ENCODE results near the gene BAIAP2L2.
"Not testable (repeated sequence)": the region's sequence is repeated elsewhere in the genome, so short reads cannot be mapped to it uniquely, and the experiment has no call there.

BAIAP2L2 gene, protein sequence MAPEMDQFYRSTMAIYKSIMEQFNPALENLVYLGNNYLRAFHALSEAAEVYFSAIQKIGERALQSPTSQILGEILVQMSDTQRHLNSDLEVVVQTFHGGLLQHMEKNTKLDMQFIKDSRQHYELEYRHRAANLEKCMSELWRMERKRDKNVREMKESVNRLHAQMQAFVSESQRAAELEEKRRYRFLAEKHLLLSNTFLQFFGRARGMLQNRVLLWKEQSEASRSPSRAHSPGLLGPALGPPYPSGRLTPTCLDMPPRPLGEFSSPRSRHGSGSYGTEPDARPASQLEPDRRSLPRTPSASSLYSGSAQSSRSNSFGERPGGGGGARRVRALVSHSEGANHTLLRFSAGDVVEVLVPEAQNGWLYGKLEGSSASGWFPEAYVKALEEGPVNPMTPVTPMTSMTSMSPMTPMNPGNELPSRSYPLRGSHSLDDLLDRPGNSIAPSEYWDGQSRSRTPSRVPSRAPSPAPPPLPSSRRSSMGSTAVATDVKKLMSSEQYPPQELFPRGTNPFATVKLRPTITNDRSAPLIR

DNA sequence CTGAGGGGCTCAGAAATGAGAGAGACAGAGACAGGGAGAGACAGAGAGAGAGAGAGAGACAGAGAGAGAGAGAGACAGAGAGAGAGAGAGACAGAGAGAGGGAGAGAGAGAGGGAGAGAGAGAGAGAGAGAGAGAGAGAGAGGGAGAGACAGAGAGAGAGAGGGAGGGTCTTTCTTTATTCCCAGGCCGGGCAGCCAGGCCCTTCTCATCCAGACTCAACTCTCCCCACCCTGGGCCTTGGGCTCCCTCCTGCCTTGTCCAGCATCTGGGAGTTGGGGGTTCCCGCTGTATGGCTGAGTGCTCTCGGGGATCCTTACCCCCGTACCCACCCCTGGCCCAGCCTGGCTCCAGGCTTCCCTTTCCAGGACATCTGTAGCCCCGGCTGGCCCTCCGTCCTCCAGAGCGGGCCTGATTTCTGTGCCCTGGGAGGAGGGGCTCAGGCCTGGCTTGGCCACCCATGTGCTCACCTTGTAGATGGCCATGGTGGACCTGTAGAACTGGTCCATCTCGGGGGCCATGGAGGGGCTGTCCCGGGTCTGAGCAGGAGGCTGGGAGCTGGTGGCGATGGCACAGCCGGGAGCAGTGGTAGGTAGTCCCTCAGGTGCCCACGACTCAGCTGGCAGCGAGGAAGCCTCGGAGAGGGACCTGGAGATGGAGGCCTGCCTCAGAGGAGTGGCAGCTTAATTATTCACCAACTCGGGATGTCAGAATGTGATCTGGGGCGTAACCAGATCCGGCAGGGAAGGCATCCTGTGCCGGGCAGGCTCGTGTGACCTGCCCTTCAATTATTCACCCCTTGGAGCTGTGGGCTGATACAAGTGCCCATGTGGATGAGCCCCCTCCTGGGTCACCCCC is at the start of gene BAIAP2L2:
TSS of gene BAIAP2L2 (minus strand) at position 677 of the 855 bp plus-strand sequence. CDS start at position 518, 159 bp downstream.
- DNase-seq, result no peak

DNA sequence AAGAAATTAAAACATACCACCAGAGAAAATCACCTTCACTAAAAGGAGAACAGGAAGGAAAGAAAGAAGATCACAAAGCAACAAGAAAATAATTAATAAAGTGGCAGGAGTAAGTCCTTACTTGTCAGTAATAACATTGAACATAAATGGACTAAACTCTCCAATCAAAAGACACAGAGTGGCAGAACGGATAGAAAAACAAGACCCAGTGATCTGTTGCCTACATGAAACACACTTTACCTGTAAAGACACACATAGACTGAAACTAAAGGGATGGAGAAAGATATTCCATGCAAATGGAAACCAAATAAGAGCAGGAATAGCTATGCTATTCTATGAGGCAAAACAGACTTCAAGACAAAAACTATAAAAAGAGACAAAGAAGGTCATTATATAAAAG is 45.2 kb upstream of the BAIAP2L2 start:
- no peak for DNase-seq

DNA sequence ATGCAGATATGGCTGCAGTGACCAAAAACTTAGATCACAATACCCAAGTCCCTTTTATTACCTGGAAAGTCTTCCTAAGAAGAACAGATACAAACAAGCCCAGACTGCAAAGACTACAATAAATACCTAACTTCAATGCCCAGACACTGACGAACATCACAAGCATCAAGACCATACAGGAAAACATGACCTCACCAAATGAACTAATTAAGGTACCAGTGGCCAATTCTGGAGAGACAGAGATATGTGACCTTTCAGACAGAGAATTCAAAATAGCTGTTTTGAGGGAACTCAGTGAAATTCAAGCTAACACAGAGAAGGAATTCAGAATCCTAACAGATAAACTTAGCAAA is 44.1 kb upstream of the BAIAP2L2 start:
- DNase-seq, result not testable (repeated sequence)

DNA sequence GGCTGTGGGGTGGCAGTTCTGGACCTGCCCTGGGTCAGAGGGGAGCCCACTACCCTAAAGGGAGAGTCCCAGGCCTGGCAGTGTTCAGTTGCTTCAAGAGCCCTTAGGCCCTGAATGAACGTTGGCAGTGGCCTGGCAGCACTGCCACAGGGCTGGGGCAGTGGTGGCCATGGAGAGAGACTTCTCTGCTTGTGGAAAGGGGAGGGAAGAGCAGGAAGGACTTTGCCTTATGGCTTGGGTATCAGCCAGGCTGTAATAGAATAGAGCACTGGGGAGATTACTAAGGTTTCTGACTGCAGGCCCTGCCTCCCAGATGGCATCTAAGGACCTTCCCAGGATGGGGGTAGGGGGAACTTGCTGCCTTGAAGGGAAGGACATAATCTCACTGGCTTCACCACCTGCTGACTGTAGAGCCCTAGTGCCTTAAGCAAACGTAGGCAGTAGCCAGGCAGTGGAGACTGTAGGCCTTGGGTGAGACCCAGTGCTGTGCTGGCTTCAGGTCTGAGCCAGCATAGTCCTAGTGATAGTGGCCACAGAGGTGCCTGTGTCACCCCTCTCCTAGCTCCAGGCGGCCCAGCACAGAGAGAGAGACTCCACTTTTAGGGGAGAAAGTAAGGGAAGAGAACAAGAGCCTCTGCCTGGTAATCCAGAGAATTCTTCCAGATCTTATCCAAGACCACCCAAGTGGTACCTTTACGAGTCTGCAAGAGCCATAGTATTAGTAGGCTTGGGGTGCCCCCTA is 43.5 kb upstream of the BAIAP2L2 start:
- peak; percentile 1 for DNase-seq

DNA sequence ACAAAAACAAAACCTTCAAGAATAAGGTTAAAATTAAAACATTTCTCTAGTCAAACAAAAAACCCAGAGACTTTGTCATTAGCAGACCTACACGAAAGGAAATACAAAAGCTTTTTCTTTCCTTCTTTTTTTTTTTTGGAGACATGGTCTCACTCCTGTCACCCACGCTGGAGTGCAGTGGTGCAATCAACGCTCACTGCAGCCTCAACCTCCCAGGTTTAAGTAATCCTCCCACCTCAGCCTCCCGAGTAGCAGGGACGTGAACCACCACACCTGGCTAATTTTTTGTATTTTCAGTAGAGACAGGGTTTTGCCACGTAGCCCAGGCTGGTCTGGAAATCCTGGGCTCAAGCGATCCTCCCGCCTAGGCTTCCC is 40.6 kb upstream of the BAIAP2L2 start:
- DNase-seq, result no peak

DNA sequence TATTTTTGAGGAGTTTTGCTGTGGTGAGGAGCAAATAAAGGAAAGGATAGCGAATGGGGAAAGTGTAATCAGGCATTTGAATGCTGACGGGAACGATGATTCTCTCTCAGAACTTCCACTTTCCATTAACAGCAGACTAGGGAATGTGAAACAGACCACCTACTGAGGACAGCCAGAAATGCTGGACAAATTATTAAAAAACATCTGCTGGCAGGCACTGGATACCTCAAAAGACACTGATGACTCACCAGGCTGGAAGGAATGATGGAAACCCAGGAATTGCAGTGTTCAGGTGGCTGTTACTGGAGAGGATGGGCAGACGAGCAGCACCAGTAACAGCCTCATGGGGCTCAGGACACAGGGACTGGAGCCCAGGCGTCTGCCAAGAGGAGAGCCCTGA is 37.8 kb upstream of the BAIAP2L2 start:
- no peak for DNase-seq

DNA sequence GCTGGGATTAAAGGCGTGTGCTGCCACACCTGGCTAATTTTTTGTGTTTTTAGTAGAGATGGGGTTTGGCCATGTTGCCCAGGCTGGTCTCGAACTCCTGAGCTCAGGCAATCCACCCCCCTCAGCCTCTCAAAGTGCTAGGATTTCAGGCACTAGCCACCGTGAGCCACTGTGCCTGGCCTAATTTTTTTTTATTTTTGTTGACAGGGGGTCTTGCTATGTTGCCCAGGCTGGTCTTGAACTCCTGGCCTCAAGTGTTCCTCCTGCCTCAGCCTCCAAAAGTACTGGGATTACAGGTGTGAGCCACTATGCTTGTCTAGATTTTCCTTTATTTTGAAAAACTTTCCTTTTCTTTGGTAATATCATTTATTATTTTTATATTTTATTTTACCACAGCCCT is 35.7 kb upstream of the BAIAP2L2 start:
- DNase-seq, result not testable (repeated sequence)

DNA sequence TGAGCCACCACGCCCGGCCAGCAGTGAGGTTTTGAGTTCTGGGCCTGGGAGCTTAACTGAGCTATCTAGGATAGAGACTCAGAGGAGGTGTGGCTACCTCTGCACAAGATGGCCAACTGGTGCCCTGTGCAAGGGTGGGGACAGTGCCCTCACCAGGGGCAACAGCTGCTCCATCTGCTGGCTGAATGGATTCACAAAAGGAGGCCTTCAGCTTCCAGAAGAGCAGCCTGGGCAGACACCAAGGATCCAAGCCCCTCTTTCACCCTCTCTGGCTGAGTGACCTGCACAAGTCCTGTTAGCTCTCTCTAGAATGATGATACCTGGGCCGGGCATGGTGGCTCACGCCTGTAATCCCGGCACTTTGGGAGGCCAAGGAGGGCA is 33.5 kb upstream of the BAIAP2L2 start:
- DNase-seq, result no peak

DNA sequence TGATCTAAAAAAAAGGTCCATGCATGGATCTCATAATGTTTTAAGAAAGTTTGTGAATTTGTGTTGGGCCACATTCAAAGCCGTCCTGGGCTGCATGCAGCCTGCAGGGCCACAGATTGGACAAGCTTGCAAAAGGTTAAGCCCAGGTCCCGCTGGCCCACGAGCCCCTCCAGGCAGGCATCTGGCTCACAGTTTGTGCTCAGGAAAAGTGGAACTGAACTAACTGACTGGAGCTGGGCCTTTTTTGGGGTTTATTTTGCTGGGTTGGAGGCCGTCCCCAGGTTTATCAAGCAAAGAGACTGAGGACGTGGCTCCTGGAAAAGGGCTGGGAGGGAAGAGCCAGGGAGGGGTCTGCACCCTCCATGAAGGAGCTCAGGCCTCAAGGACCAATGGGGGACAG is 32.1 kb upstream of the BAIAP2L2 start:
- DNase-seq, result no peak

DNA sequence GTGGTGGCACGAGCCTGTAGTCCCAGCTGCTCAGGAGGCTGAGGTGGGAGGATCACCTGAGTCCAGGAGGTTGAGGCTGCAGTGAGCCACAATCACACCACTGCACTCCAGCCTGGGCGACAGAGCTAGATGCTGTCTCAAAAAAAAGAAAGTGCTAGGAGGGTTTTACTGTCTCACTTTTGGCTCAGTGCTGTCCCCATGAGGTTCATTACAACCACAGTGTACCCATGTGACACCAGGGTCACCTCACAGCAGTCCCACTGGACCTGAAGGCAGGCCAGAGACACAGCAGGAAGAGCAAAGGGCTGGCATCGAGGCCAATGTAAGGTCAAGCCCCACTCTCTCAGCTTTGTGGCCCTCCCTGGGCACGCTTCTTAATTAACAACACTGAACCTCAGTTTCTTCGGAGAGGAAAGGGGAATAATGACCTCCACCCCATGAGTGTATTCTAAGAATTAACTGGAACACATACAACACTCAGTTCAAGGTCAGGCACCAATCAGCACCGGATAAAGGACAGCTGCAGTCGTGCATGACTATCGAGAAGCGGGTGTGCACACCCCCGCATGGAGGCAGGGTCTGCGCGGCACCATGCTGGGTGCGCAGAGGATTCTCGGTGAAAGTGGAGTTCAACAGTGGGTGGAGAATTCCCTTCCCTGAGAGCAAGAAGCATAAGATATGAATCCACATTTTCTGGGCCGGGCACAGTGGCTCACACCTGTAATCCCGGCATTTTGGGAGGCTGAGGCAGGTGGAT is 30.9 kb upstream of the BAIAP2L2 start:
- no peak for DNase-seq

DNA sequence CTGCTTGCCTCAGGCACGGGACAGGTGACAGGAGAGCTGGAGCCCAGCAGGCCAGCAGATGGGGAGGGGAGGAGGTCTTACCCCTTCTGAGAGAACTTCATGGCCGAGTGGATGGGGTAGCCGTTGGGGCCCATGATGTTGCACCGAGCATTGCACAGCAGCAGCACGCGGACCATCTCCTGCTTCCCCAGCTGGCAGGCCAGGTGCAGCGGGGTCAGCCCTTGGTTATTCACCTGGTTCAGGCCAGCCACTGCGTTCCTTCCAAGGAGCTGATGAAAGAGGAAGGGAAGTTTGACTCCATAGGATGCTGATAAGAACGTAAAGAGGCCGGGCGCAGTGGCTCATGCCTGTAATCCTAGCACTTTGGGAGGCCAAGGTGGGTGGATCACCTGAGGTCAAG is 29.4 kb upstream of the BAIAP2L2 start:
- DNase-seq, result no peak

DNA sequence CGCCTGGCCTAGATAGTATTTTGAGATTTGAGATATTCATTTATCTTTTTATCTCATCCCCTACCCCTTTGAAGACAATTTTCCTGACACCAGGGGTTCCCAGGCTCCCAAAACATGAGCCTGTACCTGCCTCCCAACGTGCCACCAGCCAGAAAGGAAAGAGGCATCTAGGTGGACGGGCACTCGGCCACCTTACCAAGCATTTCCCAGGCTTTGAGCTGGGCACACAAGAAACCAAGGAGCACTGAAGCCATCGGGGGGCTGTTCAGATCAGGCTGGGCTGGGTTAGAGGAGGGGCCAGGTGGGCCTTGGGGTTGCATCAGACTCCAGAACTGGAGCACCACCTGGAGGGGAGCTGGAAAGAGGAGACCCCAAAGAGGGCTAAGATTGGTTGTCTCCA is 28.5 kb upstream of the BAIAP2L2 start:
- no peak for DNase-seq

DNA sequence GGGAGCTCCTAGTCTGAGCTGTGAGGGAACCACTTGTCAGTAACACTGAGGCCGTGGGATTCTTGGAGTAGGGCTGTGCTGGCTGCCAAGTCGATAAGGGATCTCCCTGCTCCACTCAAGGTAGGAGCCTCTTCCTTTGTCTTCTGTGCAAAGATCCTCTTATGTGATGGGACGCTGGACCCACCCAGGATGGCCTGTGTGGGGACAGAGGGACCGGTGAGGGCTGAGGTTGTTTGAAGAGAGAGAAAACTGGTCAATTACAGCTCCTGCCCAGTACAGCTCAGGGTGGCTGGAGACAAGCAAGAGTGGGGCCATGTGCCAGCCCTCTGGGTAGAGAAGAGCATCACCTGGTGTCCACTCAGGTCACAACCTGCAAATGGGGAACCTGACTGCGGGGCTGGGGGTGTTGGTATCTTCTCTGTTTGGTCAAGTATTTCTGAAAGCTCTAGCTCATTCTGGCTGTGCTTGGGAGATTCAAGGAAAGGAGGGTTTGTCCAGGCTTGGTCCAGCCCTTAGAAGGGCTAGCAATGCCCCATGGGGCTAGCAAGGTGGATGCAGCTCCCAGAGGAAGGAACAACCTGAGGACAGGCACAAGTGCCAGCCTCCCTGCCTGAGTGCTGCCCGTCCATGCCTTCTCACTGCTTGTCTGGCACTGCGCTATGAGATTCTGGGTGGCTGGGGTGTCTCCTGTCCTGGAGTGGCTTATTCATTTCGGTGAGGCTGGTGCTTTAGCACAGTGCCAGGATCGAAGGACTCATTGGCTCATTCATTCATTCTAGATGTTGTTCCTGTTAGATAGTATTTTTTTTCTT is 27.6 kb upstream of the BAIAP2L2 start:
- no peak for DNase-seq

DNA sequence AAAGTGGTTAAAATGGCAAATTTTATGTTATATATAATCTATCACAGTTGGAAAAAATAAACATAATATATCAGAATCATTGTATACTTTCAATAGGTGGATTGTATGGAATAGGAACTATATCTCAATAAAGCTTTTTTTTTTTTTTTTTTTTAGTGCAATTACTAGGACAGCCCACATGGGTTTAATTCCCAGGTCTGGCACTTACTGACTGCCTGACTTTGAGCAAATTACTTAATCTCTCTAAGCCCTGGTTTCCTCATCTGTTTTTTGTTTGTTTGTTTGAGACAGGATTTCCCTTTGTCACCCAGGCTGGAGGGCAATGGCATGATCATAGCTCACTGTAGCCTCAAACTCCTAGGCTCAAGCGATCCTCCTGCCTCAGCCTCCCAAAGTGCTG is 26.1 kb upstream of the BAIAP2L2 start:
- DNase-seq, result no peak

DNA sequence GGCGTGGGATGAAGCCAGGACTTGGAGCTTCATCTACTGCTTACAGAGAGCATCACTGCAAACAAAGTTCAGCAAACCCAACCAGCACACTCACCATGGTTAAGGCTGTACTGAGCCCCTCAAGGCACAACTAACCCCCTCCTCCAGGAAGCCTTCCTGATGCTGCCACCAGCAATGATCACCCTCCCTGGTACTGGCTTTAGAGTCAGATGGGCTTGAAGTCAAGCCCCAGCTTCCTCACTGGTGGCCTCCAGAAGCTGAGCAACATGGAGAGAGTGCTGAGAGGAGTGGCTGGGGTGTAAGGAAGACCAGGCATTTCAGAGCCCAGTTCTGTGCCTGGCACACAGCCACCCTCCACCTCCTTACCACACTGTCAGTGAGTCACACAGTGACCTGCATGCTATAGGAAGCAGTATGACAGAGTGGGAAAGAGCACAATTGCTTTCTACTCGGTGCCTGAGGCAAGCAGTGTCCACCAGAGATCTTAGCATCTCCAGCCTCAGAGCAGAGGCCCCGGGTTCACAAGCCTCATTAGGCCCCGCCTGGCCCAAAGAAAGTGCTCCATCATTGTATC is 24.7 kb upstream of the BAIAP2L2 start:
- DNase-seq, result no peak

DNA sequence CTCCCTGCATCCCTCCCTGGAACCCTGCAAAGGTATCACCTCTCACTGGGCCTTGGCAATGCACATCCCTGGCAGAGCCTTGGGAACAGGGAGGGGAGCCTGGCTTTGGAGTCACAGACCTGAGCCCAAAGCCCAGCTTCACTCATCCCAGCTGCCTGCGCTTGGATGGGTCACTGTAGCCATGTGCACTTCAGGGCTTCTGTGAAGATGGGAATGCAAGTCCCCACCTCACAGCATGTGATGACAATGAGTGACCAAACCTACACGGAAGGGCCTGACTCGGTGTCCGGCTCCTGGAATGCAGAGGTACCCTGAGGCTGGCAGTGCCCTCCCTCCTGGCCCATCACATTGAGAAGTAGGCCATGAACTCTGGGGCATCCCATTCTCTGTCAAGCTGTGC is 22.8 kb upstream of the BAIAP2L2 start:
- DNase-seq, result no peak

DNA sequence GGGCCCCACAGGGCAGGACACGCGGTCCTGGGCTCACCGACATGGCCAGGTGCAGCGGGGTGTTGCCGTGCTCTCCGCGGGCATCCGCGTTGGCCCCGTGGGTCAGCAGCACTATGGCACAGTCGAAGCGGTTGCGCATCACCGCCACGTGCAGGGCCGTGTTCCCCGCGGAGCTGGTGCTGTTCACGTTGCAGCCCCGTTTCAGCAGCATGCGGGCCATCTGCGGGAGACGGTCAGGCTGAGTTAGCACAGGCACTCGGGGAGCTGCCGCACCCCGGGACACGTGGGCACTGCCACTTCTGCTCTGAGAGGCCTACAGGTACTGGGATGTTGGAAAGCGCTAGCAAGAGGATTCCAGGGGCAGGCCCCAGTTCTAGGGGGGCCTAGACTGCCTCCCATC is 22.3 kb upstream of the BAIAP2L2 start:
- DNase-seq, result no peak

DNA sequence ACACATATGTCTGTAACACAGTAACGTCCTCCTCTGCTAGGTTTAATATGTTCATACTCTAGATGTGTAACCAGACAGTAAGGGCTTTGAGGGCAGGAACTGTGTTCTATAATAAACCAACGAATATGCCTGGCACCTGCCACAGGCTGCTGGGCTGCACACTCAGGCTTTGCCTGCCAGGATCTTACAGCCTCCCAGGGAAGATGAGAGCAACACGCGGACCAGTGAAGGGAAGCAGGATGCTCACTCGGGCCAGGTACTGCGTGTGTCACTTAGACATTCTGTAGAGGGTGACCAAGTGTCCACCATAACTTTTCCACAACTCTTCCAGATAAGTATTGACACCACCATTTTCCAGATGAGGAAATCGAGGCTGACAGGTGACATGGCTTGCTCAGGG is 21.7 kb upstream of the BAIAP2L2 start:
- no peak for DNase-seq

DNA sequence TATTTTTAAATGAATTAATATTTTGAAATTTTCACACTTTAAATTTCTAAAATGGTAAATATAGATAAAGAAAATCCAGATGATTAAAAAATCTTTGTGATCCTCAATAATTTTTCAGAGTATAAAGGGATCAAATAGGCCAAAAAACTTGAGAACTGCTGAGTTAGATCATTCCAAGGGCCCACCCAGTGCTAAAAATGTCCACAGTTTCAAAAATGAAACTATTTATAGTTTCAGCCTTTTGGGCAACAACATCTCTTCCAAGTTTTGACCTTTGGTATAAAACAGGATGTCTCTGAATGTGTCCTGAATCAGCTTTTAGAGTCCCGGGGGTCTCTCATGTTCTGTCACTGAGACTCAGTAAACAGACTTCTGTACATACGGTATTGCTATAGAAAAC is 20.9 kb upstream of the BAIAP2L2 start:
- no peak for DNase-seq

DNA sequence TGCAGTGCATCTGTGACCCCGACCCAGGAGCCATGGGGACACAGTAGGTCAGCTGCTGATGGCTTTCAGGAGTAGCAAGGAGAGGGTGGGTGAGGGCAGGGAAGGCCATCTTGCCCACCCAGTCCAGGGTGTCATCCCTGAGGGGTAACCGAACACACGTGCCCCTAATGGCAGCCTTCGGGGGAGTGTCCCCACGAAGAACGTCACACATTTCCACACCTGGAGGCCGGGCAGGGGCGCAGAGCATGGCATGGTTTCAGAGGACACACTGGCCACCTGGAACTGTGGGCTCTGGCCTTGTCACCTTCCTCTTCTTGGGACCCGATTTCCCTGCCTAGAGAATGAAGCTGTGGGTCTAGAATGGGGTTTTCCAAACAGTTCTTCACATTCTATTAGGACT is 19.4 kb upstream of the BAIAP2L2 start:
- DNase-seq, result no peak

DNA sequence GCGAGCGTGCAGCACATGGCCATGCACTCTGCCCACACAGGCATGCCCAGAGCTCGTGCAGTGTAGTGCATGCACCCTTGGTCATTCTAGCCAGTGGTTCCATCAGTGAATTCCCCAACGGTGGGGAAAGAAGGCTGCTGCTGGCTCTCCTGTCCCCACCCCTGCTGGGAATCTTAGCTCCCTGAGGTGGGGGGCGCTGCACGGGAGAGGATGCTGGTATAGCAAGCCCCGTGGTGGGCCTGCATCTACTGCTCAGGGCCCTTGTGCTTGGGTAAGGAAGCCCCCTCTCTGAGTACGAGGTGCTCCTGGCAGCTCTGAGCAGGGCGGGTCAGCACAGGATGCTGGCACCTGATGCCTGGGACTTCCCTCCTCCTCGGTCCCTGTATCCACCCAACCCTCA is 18.5 kb upstream of the BAIAP2L2 start:
- no peak for DNase-seq
